K562 (cell line): ENCODE results near the gene NDOR1. TPM values are rescaled to one million over a fixed set of nuclear protein-coding genes. Genes with fewer than 3 reads are reported as not detected.
A peak's percentile ranks its signal among the peaks of the same experiment; 100 is the strongest.

Experiments
- FOXP1 ChIP-seq: sonication (generic); formaldehyde crosslinking; IDR thresholded peaks from 2 replicates; pipeline ENCODE4 v1.8.0; 2022; ENCODE audit warnings: mild to moderate bottlenecking, missing genetic modification reagents
- NR1H2 ChIP-seq: sonication (generic); formaldehyde crosslinking; IDR thresholded peaks from 2 replicates; pipeline ENCODE4 v1.4.0; 2020; ENCODE audit warnings: mild to moderate bottlenecking, missing genetic modification reagents
- PHB ChIP-seq: fragments of 250-450 bp; sonication (Bioruptor Pico); IDR thresholded peaks from 2 replicates; pipeline ENCODE4 v1.5.0; 2021
- POLR2B ChIP-seq: fragments of 450-650 bp; IDR thresholded peaks from 2 replicates; pipeline ENCODE4 v1.6.1; 2018; ENCODE audit warnings: low read depth; ENCODE audit not compliant: partially characterized antibody
- RBBP5 ChIP-seq: fragments of 200-600 bp; sonication (generic); IDR thresholded peaks from 2 replicates; pipeline ENCODE4 v1.6.1; 2012; ENCODE audit warnings: borderline replicate concordance, mild to moderate bottlenecking, low read length, control low read depth, inconsistent platforms; ENCODE audit not compliant: insufficient read depth, poor library complexity, severe bottlenecking
- SMAD3 ChIP-seq: fragments of 450-650 bp; formaldehyde crosslinking; conservative IDR thresholded peaks from 2 replicates; pipeline ENCODE4 v1.4.0; 2020; ENCODE audit warnings: mild to moderate bottlenecking
- ZKSCAN8 ChIP-seq: fragments of 200-800 bp; sonication (Bioruptor generic); IDR thresholded peaks from 2 replicates; pipeline ENCODE4 v1.6.1; 2016; ENCODE audit warnings: missing genetic modification characterization, missing compliant biosample characterization
- polyA plus RNA-seq, 8 experiments: library from polyadenylated mRNA; depleted of rRNA in 4 of 8; stranded (reverse) in 5 of 8; unstranded in 3 of 8; fragments of >200 nt; fragmentation: Nextera tagmentation in 2 of 8; fragmentation: Illumina TruSeq in 1 of 8; extraction: Ambion mirVana in 2 of 8; extraction: Trizol in 1 of 8; gene quantifications; 2 replicates each; pipeline versions ENCODE4 v1.2.1 to v1.2.3, GENCODE V29; 2011 to 2014; ENCODE audit warnings: inconsistent platforms in 1 of 8, missing spikeins in 1 of 8
- total RNA-seq, 7 experiments: library from RNA; depleted of rRNA in 6 of 7; stranded (reverse); fragments of >200 nt in 6 of 7; fragmentation: Illumina TruSeq in 2 of 7; extraction: Trizol in 2 of 7; gene quantifications; 2 replicates each; pipeline versions ENCODE4 v1.2.1 to v1.2.3, GENCODE V29; 2011 to 2021; ENCODE audit warnings: low replicate concordance in 1 of 7
- TF ChIP-seq, protein P1 (sequence below): fragments of 250-450 bp; sonication (Bioruptor Pico); IDR thresholded peaks from 2 replicates; pipeline ENCODE4 v1.5.0; 2021; ENCODE audit warnings: mild to moderate bottlenecking, borderline replicate concordance
- TF ChIP-seq, protein P2 (sequence below): fragments of 450-650 bp; IDR thresholded peaks from 2 replicates; pipeline ENCODE4 v1.6.1; 2017; ENCODE audit warnings: antibody characterized with exemption

Gene NDOR1
- total and polyA plus RNA-seq, 9 of the 15 experiments (the other 6 are each of a cell fraction or from before 2014, with no cell fraction given): 0.06 to 36.9 (median 6.9) TPM

DNA sequence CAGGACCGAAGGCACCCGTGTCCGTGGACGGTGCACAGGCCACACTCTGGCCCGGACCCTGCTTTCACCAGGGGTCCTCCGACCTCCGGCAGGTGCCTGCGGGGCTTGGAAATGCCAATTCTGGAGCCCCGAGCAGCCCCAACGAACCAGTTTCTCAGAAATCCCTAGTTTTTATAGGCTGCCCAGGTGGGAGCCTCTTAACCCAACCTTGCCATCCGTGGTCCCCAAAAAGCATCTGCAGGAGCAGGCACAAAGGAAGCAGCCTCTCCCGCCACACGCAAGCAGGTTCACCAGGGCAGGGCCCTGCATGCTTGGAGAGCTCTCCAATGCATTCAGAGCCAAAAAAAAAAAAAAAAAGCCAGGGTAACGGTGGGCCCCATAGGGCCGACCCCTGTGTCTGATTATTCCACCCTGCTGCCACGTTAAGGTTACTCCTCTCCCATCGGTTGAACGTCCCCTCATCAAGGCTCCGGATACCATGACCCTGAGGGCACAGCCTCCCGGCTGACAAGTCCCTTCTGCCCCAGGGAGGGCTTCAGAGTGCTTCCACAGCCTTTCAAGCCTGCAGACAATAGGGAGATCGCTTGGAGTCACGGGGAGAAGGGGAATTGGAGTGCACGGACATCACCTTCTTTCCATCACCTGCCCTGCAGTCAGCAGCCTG, 4.2 kb upstream of the NDOR1 start (continued):
- TF ChIP-seq PHB (no peak), RBBP5 (peak; percentile 56), POLR2B (peak; percentile 8), SMAD3 (CRISPR knock-in tag) (no peak), FOXP1 (no peak), NR1H2 (CRISPR knock-in tag) (no peak), ZKSCAN8 (CRISPR knock-in tag) (no peak)
- TF ChIP-seq, protein P1, sequence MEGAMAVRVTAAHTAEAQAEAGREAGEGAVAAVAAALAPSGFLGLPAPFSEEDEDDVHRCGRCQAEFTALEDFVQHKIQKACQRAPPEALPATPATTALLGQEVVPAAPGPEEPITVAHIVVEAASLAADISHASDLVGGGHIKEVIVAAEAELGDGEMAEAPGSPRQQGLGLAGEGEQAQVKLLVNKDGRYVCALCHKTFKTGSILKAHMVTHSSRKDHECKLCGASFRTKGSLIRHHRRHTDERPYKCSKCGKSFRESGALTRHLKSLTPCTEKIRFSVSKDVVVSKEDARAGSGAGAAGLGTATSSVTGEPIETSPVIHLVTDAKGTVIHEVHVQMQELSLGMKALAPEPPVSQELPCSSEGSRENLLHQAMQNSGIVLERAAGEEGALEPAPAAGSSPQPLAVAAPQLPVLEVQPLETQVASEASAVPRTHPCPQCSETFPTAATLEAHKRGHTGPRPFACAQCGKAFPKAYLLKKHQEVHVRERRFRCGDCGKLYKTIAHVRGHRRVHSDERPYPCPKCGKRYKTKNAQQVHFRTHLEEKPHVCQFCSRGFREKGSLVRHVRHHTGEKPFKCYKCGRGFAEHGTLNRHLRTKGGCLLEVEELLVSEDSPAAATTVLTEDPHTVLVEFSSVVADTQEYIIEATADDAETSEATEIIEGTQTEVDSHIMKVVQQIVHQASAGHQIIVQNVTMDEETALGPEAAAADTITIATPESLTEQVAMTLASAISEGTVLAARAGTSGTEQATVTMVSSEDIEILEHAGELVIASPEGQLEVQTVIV: no peak
- TF ChIP-seq, protein P2, sequence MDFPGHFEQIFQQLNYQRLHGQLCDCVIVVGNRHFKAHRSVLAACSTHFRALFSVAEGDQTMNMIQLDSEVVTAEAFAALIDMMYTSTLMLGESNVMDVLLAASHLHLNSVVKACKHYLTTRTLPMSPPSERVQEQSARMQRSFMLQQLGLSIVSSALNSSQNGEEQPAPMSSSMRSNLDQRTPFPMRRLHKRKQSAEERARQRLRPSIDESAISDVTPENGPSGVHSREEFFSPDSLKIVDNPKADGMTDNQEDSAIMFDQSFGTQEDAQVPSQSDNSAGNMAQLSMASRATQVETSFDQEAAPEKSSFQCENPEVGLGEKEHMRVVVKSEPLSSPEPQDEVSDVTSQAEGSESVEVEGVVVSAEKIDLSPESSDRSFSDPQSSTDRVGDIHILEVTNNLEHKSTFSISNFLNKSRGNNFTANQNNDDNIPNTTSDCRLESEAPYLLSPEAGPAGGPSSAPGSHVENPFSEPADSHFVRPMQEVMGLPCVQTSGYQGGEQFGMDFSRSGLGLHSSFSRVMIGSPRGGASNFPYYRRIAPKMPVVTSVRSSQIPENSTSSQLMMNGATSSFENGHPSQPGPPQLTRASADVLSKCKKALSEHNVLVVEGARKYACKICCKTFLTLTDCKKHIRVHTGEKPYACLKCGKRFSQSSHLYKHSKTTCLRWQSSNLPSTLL: no peak
